SW 1271 (cell line): ENCODE results near the gene KRTAP10-11.
"Not testable (repeated sequence)": the region's sequence is repeated elsewhere in the genome, so short reads cannot be mapped to it uniquely, and the experiment has no call there.

Experiments
- DNase-seq, 2 experiments: peaks; one replicate each; lab custom pipeline; 2025; lab: John Stamatoyannopoulos, UW

Gene KRTAP10-11, protein sequence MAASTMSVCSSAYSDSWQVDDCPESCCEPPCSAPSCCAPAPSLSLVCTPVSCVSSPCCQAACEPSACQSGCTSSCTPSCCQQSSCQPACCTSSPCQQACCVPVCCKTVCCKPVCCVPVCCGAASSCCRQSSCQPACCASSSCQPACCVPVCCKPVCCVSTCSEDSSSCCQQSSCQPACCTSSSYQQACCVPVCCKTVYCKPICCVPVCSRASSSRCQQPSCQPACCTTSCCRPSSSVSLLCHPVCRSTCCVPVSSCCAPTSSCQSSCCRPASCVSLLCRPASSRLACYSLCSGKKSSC

DNA sequence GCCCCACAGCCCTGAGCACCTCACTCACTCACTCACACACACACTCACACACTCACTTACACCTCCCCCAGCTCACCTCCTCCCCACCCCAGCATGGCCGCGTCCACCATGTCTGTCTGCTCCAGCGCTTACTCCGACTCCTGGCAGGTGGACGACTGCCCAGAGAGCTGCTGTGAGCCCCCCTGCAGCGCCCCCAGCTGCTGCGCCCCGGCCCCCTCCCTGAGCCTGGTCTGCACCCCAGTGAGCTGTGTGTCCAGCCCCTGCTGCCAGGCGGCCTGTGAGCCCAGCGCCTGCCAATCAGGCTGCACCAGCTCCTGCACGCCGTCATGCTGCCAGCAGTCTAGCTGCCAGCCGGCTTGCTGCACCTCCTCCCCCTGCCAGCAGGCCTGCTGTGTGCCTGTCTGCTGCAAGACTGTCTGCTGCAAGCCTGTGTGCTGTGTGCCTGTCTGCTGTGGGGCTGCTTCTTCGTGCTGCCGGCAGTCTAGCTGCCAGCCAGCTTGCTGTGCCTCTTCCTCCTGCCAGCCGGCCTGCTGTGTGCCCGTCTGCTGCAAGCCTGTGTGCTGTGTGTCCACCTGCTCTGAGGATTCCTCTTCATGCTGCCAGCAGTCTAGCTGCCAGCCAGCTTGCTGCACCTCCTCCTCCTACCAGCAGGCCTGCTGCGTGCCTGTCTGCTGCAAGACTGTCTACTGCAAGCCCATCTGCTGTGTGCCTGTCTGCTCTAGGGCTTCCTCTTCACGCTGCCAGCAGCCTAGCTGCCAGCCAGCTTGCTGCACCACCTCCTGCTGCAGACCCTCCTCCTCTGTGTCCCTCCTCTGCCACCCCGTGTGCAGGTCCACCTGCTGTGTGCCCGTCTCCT lies at the start of gene KRTAP10-11:
KRTAP10-11 (plus strand) TSS at position 49 of the 856 bp plus-strand sequence; CDS start at position 94, 45 bp downstream.
- not testable (repeated sequence) for DNase-seq

DNA sequence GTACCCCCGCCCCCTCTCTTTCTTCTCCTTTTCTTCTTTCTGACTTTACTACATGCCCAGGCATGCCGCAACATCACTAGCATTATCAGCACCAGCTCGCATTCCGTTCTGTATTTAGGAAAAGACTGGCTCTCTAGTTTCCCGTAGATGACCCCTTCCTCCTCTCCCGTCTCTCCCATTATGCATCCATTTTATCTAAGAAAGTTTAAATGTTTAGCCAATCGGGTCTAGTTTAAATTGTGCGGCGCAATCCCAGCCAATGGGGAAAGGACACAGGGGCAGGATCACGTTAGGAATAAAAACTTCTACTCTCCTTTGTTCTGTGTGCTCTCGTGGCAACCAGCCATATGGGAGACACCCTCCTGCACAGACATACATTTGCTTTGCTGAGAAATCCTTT lies 48.2 kb upstream of the KRTAP10-11 start:
- no peak for DNase-seq

DNA sequence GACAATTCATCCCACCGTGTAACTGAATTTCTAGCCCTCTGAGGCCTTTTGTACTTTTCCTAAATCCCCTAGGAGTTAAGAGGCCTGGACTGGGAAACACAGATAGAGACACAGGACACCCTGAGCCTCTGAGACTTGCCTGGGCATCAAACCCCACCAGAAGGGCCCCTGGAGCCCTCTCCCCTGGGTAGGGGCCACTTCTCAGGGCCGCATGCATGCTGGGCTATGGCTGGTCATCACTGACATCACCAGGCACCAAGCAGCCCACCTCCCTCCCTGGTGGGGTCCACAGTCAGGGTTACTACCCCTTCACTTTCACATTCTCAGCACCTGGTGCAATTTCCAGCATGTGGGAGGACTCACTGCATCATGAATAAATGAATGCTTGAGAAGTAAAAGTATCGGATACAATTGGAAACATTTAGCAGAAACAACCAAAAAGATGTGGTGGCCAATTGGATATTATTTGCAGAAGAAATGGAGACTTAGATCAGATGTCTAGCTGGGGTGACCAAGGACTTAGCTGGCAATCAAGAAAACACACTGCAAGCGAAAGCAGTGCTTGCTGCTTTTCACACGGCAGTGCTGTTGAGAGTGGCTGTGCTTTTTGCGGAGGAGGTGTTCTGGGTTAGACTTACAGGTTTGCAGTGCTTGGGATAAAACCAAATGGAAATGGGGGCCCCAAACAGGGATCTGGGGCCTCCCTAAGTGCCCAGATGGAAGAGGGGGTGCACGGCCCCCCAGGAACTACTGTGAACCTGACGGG lies 46.8 kb upstream of the KRTAP10-11 start:
- no peak for DNase-seq

DNA sequence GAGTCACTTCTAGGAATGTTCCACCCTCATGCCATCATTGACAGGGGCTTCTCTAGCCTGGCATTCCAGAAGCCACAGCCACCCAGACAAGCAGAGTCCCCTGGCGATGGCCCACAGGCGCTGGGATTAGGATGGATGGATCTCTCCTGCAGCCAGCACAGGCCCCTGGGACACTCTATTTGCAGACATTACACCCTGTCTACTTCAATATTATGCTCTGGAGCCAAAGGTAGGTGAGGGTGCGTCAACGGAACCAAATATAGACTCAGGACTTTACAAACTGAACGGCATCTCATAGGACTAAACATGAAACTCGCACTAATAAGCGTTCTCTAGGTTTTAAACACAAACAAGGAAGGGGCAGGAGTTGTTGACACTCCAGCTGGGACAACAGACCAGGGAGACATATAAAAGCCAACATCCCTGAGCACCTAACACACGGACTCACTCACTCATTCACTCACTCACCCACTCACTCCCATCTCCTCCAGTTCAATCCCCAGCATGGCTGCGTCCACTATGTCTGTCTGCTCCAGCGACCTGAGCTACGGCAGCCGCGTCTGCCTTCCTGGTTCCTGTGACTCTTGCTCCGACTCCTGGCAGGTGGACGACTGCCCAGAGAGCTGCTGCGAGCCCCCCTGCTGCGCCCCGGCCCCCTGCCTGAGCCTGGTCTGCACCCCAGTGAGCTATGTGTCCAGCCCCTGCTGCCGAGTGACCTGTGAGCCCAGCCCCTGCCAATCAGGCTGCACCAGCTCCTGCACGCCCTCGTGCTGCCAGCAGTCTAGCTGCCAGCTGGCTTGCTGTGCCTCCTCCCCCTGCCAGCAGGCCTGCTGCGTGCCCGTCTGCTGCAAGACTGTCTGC lies 45.9 kb upstream of the KRTAP10-11 start, which contains the start of gene KRTAP10-7:
KRTAP10-7 (plus strand) TSS at position 480 of the 861 bp plus-strand sequence; CDS start at position 505, 25 bp downstream.
- DNase-seq, result not testable (repeated sequence)

DNA sequence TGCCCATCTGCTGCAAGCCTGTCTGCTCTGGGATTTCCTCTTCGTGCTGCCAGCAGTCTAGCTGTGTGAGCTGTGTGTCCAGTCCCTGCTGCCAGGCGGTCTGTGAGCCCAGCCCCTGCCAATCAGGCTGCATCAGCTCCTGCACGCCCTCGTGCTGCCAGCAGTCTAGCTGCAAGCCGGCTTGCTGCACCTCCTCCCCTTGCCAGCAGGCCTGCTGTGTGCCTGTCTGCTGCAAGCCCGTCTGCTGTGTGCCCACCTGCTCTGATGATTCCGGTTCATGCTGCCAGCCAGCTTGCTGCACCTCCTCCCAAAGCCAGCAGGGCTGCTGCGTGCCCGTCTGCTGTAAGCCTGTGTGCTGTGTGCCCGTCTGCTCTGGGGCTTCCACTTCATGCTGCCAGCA lies 45.1 kb upstream of the KRTAP10-11 start:
- not testable (repeated sequence) for DNase-seq

DNA sequence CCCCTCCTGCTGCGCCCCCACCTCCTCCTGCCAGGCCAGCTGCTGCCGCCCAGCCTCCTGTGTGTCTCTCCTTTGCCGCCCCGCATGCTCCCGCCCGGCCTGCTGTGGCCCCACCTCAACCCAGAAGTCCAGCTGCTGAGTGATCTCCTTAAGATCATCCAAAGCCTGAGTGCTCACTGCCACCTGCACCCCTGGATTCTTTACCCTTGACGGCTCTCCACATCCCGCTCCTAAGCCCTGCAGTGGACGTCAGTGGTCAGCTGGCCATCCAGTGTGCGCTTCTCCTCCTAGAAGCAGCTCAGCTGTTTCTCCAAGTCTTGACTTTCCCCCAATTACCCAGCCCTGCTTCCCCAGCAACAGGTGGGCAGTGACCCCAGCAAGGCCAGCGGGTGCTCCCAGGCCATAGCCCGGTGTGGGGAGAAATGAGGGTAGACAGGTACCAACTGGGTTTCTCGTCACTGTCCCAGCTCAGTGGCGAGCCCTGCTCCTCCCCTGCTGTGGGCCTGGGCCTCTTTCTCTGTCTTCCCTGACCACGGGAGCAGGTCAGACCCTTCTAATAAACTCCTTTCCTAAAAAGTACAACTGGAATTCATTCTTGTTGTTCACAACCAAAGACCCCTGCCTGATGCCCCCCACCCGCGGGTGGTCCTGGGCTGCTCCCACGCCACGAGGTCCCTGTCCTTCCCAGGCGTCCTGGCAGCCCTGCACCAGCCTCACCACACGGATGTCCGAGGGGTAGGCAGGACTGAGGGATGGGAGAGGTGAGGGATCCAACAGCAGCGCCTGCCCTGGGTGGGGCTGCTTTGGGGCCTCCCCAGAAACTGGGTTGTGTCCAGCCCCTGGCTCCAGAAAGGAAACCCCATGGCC lies 44.4 kb upstream of the KRTAP10-11 start:
- no peak for DNase-seq

DNA sequence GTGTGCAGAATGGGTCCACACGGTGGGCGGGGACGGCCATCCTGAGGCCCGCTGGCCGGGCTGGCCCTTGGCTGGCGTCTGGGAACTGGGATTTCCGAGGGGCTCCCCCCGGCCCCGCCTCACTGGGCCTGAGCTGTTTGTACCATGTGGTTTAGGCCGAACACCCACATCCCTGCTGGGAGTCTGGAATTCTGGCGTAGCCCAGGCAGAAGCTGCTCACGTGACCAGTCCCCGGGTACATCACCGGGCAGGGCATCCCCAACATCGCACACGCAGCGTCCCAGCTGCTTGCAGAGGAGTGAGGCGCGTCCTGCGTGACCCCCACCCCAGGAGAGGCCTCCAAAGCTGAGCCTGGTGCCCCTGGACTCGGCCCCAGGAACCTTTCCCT lies 43.8 kb upstream of the KRTAP10-11 start:
- DNase-seq, result no peak

DNA sequence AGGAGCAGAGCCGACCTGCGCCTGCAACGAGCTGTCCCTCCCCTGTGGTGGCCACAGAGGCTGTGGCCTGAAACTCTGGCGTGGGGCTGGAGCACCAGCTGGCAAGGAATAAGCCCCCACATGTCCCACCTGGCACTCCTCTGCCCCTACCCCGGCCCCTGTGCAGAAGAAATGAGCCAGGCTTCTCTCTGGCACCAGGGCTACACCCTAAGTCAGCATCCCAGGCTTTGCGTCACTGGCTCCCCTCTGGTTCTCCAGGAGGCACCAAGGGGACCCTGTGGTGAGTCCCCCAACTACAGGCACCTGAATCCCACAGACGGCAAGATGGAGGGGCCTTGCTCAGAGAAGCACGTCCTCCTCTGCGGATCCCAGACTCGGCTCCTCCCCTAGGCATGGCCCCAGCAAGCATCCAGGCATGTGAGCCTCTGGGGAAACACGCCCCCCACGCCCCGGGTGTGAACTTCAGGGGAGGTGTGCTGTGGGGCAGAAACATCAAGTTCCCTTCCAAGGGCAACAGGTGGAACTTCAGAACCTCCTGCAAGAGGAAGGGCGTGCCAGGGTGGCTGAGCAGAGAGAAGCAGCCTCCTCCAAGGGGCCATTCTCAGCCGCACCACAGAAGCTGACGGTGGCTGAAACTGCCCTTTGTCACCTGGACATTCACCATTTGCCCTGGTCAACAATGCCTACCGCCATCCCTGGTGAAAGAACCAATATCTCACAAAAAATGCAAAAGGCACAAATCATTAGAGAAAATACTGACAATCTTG lies 42.9 kb upstream of the KRTAP10-11 start:
- no peak for DNase-seq

DNA sequence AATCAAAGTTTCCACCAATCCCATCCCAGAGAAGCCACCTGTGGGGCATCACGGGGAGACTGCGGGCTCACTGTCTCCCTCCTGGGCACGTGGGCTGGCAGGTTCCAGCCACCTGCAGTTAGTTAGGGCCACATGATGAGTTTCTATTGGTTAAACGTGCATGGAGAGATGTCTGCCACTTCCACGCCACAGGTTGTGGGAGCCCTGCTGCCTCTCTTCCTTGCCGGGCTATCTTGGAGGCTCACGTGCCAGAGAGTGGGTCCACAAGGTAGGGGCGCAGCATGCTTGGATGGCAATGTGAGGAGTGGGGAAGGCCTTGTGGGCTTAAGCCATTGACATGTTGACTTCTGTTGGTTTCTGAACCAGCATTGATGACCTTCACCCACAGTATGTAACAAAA lies 42.3 kb upstream of the KRTAP10-11 start:
- DNase-seq, result no peak

DNA sequence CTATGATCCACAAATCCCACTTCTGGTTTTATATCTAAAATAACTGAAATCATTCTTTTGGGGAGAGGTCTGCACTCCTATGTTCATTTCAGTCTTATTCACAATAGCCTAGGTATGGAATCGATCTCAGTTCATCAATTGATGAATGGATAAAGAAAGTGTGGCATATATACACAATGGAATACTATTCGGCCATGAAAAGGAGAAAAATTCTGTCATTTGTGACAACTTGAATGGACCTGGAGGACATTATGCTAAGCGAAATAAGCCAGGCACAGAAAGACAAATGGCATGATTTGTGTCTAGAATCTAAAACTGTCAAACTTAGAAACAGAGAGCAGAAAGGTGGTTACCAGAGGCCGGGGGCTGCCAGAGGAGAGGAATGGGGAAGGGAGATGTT lies 39.7 kb upstream of the KRTAP10-11 start:
- no peak for DNase-seq

DNA sequence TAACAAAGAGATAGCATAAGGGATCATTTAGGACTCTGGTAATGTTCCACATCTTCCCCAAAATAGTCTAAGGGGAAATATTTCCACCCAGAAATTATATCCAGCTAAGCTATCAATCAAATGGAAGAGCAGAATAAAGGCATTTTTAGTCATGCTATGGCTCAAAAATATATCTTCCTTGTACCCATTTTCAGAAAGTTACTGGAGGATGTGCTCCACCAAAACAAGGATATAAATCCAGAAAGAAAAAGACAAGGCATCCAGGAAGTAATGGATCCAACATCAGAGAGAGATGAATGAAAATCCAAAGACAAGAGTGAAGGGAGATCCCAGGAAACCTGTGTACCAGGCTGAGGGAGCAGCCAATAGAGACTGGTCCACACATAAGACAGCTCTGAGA lies 37.0 kb upstream of the KRTAP10-11 start:
- no peak for DNase-seq

DNA sequence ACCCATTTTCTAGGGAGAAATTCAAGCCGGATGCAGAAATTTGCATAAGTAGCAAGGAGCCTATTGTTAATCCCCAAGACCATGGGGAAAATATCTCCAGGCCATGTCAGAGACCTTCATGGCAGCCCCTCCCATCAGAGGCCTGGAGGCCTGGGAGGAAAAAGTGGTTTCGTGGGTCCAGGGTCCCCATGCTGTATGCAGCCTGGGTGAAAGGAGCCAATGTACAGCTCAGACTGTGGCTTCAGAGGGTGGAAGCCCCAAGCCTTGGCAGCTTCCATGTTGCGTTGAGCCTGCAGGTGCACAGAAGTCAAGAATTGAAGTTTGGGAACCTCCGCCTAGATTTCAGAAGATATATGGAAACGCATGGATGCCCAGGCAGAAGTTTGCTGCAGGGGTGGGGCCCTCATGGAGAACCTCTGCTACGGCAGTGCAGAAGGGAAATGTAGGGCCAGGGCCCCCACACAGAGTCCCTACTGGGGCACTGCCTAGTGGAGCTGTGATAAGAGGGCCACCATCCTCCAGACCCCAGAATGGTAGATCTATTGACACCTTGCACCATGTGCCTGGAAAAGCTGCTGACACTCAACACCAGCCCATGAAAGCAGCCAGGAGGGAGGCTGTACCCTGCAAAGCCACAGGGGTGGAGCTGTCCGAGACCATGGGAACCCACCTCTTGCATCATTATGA lies 35.9 kb upstream of the KRTAP10-11 start:
- DNase-seq, result not testable (repeated sequence)

DNA sequence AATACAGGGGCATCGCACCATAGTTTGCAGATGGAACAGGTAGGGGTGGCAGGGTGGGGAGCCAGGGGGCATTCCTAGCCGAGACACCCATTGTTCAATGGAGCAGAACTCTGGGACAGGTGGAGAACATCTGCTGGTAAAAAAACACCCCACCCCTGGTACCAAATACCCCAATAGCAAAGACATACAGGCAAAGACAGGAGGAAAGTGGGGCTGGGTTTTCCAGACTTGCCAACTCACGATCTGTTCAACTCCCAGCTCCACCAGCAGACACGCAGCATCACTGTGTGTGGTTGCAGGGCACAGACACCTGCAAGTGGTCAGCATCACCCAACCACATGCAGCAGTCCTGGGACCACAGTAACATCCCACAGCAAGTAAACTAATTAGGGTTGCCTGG lies 34.7 kb upstream of the KRTAP10-11 start:
- no peak for DNase-seq

DNA sequence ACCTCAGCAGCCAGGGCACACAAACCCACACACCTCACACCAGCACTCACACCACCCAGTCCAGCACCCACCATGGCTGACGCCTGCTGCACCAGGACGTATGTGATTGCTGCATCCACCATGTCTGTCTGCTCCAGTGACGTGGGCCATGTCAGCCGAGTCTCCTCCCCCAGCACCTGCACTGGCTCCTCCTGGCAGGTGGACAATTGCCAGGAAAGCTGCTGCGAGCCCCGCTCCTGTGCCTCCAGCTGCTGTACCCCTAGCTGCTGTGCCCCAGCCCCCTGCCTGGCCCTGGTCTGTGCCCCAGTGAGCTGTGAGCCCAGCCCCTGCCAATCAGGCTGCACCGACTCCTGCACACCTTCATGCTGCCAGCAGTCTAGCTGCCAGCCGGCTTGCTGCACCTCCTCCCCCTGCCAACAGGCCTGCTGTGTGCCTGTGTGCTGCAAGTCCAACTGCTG lies 34.2 kb upstream of the KRTAP10-11 start, which contains the start of gene KRTAP10-8:
KRTAP10-8 (plus strand) TSS at position 51 of the 458 bp plus-strand sequence; CDS start at position 73, 22 bp downstream.
- DNase-seq, result no peak

DNA sequence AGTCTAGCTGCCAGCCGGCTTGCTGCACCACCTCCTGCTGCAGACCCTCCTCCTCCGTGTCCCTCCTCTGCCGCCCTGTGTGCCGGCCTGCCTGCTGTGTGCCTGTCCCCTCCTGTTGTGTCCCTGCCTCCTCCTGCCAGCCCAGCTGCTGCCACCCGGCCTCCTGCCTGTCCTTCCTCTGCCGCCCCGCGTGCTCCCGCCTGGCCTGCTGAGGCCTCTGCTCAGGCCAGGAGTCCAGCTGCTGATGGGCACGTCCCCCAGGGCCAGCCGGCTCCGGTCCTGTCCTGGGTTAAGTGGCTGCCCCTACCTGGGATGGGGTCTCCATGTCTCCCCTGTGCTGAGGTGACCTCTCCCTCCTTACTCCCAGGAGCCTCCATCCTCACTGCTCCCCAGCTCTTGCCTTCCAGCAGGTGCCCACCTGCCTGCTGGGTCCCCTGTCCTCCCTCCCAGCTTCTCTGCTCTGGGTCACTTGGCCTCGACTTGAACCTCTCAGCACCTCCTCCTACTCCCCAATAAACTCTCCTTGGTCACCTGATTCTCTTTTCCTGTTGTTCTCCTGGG lies 33.5 kb upstream of the KRTAP10-11 start:
- no peak for DNase-seq

DNA sequence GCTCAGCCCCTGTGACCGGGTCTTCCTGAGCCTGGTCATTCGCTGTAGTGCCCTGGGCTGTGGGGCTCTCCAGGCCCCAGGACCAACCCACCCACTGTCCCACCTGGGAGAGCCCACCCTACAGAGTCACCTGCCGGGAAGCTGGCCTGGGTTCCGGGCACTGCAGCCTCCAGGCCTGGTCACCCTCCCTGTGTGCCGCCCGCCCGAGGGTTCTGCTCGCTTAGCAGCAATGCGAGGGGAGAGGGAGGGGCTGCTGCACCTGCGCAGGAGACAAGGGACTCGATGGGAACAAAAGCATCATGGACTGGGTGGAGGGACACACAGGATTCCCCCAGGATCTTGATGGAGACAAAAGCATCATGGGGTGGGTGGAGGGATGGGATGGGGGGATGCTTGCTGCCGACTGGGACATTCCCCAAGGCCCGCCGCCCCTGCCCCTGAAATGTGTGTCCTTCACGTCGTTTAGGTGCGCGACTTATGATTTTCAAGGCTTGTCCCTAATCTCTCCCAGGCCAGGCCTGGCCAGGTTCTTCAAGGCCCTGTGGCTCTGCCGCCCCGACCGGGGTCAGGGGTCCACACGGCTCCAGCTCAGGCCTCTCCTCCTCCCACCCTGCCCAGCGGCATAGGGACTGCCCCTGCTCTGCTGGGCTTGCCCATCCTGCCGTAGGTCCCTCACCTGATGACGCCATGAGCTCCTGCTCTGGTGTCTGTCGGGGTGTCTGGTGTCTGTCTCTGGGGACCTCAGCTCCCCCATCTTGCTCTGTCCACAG lies 32.6 kb upstream of the KRTAP10-11 start:
- no peak for DNase-seq

DNA sequence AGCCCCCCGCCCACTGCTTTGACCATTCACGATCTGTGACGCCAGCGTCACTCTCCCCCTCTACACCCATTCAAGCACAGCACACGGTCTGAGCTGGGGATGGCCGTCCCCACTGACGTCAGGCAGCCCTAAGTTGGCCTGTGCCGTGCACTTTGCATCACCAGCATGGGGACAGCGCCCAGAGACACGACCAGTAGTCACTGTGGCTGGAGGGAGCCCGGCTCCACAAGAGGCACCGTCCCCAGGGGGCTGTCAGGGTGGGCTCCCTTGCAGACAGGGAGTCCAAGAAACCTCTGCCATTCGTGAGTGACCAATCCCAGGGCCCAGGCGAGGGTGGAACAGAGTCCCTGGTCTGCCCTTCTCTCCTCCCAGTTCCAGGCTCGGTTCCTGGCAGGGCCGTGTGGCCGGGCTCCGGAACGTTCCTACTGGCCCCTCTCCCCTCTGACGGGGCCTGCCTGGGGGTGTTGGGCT lies 32.0 kb upstream of the KRTAP10-11 start:
- DNase-seq, result no peak
